OCI-LY7 (cell line): ENCODE results near the gene ITIH4.

Experiments
- CTCF ChIP-seq: fragments of 200-600 bp; sonication (generic); conservative IDR thresholded peaks from 2 replicates; pipeline ENCODE4 v1.5.1; 2014; ENCODE audit warnings: mild to moderate bottlenecking, antibody characterized with exemption, low read length, moderate library complexity, mixed read lengths
- EZH2phosphoT487 ChIP-seq: fragments of 200-600 bp; sonication (generic); IDR thresholded peaks from 2 replicates; pipeline ENCODE4 v1.6.1; 2018; ENCODE audit warnings: low read depth, borderline replicate concordance, mild to moderate bottlenecking, mixed run types, antibody characterized with exemption, low read length, moderate library complexity, mixed read lengths

GRCh38 chr3:52822363-52822762 lies 8.1 kb downstream of the ITIH4 start:
- TF ChIP-seq CTCF (no peak), EZH2phosphoT487 (no peak)
